ENCODE results near the gene TENM4. TPM values are rescaled to one million over a fixed set of nuclear protein-coding genes. Genes with fewer than 3 reads are reported as not detected.

The TENM4 gene
- polyA plus RNA-seq, 1 donor from 2014 or later: 16.8 TPM

- Histone ChIP-seq H3K4me3 (ENCODE audit: low read length) (no peak overlapping the region), H3K79me2 (replicated peaks; ENCODE audit: insufficient read depth, low read length) (peaks cover 9% of the 10 kb centered on the region), H3K27ac (ENCODE audit: low read length) (no peak overlapping the region), H3K9me3 (ENCODE audit: low read length) (no peaks in the 10 kb centered on the region), H2AFZ (ENCODE audit: low read depth, low read length) (no peak overlapping the region), H3K9ac (ENCODE audit: low read length) (no peak overlapping the region), H3K9me2 (ENCODE audit: insufficient read depth, low read length) (no peaks in the 10 kb centered on the region), H3F3A (ENCODE audit: insufficient read depth, low read length, poor library complexity, severe bottlenecking) (no peaks in the 10 kb centered on the region), H4K20me1 (ENCODE audit: insufficient read depth) (no peaks in the 10 kb centered on the region), H3K4me2 (ENCODE audit: low read length) (no peak overlapping the region), H3K36me3 (ENCODE audit: insufficient read depth, low read length) (peaks cover 4% of the 10 kb centered on the region), H3K27me3 (ENCODE audit: insufficient read depth, low read depth, low read length) (no peaks in the 10 kb centered on the region)
- TF ChIP-seq, protein P1, sequence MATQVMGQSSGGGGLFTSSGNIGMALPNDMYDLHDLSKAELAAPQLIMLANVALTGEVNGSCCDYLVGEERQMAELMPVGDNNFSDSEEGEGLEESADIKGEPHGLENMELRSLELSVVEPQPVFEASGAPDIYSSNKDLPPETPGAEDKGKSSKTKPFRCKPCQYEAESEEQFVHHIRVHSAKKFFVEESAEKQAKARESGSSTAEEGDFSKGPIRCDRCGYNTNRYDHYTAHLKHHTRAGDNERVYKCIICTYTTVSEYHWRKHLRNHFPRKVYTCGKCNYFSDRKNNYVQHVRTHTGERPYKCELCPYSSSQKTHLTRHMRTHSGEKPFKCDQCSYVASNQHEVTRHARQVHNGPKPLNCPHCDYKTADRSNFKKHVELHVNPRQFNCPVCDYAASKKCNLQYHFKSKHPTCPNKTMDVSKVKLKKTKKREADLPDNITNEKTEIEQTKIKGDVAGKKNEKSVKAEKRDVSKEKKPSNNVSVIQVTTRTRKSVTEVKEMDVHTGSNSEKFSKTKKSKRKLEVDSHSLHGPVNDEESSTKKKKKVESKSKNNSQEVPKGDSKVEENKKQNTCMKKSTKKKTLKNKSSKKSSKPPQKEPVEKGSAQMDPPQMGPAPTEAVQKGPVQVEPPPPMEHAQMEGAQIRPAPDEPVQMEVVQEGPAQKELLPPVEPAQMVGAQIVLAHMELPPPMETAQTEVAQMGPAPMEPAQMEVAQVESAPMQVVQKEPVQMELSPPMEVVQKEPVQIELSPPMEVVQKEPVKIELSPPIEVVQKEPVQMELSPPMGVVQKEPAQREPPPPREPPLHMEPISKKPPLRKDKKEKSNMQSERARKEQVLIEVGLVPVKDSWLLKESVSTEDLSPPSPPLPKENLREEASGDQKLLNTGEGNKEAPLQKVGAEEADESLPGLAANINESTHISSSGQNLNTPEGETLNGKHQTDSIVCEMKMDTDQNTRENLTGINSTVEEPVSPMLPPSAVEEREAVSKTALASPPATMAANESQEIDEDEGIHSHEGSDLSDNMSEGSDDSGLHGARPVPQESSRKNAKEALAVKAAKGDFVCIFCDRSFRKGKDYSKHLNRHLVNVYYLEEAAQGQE (IDR thresholded peaks at IDR 0.05; ENCODE audit: borderline replicate concordance): no peak
- TF ChIP-seq EZH2 (IDR thresholded peaks at IDR 0.05; ENCODE audit: borderline replicate concordance, insufficient read depth, low read length, poor library complexity, severe bottlenecking) (no peak), TAF1 (IDR thresholded peaks at IDR 0.05; ENCODE audit: low read depth) (no peak), POLR2AphosphoS5 (IDR thresholded peaks at IDR 0.05) (no peak), MXI1 (conservative IDR thresholded peaks at IDR 0.05; ENCODE audit: poor library complexity, severe bottlenecking) (no peak), EP300 (conservative IDR thresholded peaks at IDR 0.05; ENCODE audit: poor library complexity, severe bottlenecking) (no peak), SMC3 (conservative IDR thresholded peaks at IDR 0.05; ENCODE audit: poor library complexity) (no peak), RAD21 (conservative IDR thresholded peaks at IDR 0.05) (no peak)
- TF ChIP-seq, protein P2, sequence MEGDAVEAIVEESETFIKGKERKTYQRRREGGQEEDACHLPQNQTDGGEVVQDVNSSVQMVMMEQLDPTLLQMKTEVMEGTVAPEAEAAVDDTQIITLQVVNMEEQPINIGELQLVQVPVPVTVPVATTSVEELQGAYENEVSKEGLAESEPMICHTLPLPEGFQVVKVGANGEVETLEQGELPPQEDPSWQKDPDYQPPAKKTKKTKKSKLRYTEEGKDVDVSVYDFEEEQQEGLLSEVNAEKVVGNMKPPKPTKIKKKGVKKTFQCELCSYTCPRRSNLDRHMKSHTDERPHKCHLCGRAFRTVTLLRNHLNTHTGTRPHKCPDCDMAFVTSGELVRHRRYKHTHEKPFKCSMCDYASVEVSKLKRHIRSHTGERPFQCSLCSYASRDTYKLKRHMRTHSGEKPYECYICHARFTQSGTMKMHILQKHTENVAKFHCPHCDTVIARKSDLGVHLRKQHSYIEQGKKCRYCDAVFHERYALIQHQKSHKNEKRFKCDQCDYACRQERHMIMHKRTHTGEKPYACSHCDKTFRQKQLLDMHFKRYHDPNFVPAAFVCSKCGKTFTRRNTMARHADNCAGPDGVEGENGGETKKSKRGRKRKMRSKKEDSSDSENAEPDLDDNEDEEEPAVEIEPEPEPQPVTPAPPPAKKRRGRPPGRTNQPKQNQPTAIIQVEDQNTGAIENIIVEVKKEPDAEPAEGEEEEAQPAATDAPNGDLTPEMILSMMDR (IDR thresholded peaks at IDR 0.05; ENCODE audit: poor library complexity, severe bottlenecking): no peak
Observed at GRCh38 chr11:79413268-79413667, 27.6 kb downstream of the TENM4 start.

GRCh38 chr11:79412761-79413160 lies 28.1 kb downstream of the TENM4 start:
- Histone ChIP-seq H3F3A (ENCODE audit: insufficient read depth, low read length, poor library complexity, severe bottlenecking) (no peaks in the 10 kb centered on the region), H2AFZ (ENCODE audit: low read depth, low read length) (no peak overlapping the region), H3K4me2 (ENCODE audit: low read length) (no peak overlapping the region), H3K79me2 (replicated peaks; ENCODE audit: insufficient read depth, low read length) (peaks cover 9% of the 10 kb centered on the region), H3K9me2 (ENCODE audit: insufficient read depth, low read length) (no peaks in the 10 kb centered on the region), H3K4me3 (ENCODE audit: low read length) (no peak overlapping the region), H3K27me3 (ENCODE audit: insufficient read depth, low read depth, low read length) (no peaks in the 10 kb centered on the region), H3K9ac (ENCODE audit: low read length) (no peak overlapping the region), H3K36me3 (ENCODE audit: insufficient read depth, low read length) (peaks cover 4% of the 10 kb centered on the region), H3K27ac (ENCODE audit: low read length) (no peak overlapping the region), H4K20me1 (ENCODE audit: insufficient read depth) (no peaks in the 10 kb centered on the region), H3K9me3 (ENCODE audit: low read length) (no peaks in the 10 kb centered on the region)
- TF ChIP-seq EP300 (conservative IDR thresholded peaks at IDR 0.05; ENCODE audit: poor library complexity, severe bottlenecking): no peak
- no peak for TF ChIP-seq TAF1 (IDR thresholded peaks at IDR 0.05; ENCODE audit: low read depth)
- no peak for TF ChIP-seq SMC3 (conservative IDR thresholded peaks at IDR 0.05; ENCODE audit: poor library complexity)
- TF ChIP-seq, protein P1 (IDR thresholded peaks at IDR 0.05; ENCODE audit: borderline replicate concordance): no peak
- no peak for TF ChIP-seq POLR2AphosphoS5 (IDR thresholded peaks at IDR 0.05)
- TF ChIP-seq, protein P2 (IDR thresholded peaks at IDR 0.05; ENCODE audit: poor library complexity, severe bottlenecking): no peak
- TF ChIP-seq RAD21 (conservative IDR thresholded peaks at IDR 0.05): no peak
